Epithelial cell of esophagus (primary cell): ENCODE results near the gene CFAP45.

ENCODE experiments used
- DNase-seq: peaks from one replicate; pipeline ENCODE4 v3.0.0; 2010; ENCODE audit warnings: low read depth
- H3K4me3 ChIP-seq: 2 replicates; pipeline ENCODE4 v1.5.1; 2011; ENCODE audit warnings: mild to moderate bottlenecking, low read length, control low read depth
- TF ChIP-seq, protein P1 (sequence below): IDR thresholded peaks from 2 replicates; pipeline ENCODE4 v1.5.1; 2011; ENCODE audit warnings: low read depth, mild to moderate bottlenecking, low read length, control low read depth, inconsistent platforms; ENCODE audit not compliant: insufficient read depth; ENCODE audit errors: missing control alignments

The CFAP45 gene

DNA sequence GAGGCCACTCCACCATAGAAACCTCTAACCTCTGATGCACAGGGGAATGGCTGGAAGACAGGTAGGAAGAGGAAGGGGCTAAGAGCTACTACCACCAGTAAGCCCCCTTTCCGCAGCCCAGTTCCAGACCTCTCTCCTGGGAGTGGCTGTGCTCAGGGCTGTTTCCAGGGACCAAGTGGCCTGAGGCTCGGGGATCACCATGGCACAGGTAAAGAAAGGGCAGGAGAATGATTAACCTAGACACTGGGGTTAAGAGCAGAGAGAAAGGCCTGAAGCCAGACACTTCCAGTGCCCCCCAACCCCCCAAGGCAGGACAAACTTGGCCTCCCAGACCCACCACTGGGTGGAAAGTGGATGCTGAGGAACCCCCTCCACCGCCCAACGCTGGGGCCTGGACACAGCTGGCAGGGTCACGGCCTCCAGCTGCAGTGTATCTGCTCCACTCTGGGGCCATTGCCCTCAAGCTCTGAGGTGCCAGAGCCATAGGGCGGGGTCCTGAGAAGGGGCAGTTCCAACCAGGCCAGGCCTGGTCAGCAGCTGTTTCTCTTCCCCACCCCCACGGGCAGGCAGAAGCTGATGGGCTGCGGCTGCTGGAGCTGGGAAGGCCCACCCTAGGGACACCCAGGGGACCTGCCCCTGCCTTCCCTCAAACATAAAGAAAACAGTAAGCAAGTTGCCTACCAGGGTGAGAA lies 22.7 kb upstream of the CFAP45 start:
- no peak for DNase-seq
- H3K4me3 ChIP-seq: peak overlapping the region; percentile 96
- TF ChIP-seq, protein P1, sequence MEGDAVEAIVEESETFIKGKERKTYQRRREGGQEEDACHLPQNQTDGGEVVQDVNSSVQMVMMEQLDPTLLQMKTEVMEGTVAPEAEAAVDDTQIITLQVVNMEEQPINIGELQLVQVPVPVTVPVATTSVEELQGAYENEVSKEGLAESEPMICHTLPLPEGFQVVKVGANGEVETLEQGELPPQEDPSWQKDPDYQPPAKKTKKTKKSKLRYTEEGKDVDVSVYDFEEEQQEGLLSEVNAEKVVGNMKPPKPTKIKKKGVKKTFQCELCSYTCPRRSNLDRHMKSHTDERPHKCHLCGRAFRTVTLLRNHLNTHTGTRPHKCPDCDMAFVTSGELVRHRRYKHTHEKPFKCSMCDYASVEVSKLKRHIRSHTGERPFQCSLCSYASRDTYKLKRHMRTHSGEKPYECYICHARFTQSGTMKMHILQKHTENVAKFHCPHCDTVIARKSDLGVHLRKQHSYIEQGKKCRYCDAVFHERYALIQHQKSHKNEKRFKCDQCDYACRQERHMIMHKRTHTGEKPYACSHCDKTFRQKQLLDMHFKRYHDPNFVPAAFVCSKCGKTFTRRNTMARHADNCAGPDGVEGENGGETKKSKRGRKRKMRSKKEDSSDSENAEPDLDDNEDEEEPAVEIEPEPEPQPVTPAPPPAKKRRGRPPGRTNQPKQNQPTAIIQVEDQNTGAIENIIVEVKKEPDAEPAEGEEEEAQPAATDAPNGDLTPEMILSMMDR: no peak

DNA sequence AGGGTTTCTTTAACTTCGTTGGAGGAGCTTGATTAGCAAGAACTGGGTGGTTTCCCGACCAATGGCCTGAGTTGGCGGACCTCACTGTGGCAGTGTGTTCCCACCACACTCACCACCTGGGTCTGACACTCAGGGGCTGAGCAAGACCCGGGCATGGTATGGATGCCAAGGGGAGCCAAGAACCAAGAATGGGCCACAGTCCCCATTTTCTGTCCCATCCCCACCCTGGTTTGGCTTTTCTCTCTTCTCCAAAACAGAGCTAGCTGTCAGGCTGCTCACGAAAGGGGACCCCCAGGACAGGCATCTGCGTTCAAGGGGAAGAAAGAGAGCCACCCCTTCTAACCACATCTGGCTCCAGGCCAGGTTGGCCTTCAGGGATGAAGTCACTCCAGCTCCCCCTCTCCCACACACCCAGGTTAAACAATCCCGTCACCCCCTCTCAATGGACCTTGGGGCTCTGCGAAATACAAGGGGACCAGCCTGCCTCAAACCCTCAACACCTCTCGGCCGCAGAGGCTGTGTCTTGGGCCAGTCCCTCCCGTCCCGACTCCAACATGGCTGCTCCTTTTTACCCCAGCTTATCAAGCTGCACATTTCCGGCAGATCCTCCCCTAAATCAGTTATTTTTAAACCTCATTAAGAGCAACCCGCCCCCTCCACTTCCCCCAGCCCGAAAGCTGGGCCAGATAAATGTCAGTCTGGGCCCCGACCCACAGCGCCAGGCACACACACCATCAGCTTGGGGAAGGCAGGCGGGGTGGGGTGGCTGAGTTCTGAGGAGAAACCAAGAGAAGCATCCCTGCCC lies 21.9 kb upstream of the CFAP45 start:
- TF ChIP-seq, protein P1: no peak
- no peak for DNase-seq
- H3K4me3 ChIP-seq: peak overlapping the region; percentile 96

DNA sequence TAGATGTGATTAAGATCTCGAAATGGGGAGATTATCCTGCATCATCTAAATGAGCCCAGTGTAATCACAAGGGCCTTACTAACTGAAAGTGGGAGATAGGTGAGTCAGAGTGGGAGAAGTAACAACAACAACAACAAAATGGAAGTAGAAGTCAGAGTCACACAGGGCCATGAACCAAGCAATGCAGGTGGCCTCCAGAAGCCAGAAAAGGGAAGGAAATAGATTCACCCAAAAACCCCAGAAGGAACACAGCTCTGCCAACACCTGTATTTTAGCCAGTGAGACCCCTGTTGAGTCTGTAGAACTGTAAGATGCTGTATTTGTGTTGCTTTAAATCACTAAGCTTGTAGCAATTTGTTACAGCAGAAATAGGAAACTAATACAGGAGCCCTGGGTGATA lies 21.3 kb upstream of the CFAP45 start:
- peak; percentile 26 for DNase-seq
- H3K4me3 ChIP-seq: no peak overlapping the region

DNA sequence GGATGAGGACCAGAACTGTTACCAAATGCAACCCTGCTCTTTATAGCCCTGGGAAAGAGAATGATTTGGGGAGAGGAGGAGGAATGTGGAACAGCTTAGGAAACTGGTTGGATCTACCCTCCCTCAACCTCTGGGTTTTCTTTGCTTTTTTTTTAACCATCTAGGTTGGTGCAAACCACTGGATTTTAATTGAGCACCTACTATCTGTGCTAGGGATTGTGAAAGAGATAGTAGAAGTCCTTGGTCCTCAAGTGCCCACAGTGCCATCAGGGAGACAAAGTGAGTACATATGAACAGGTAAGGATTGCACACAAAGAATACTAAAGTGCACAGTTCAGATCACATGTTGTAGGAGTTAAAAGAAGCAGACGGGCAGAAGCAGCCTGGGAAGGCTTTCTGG lies 20.7 kb upstream of the CFAP45 start:
- TF ChIP-seq, protein P1: no peak
- no peak overlapping the region for H3K4me3 ChIP-seq
- no peak for DNase-seq

More for the DNA sequence above, 21.3 kb upstream of the CFAP45 start:
- TF ChIP-seq, protein P1: no peak

DNA sequence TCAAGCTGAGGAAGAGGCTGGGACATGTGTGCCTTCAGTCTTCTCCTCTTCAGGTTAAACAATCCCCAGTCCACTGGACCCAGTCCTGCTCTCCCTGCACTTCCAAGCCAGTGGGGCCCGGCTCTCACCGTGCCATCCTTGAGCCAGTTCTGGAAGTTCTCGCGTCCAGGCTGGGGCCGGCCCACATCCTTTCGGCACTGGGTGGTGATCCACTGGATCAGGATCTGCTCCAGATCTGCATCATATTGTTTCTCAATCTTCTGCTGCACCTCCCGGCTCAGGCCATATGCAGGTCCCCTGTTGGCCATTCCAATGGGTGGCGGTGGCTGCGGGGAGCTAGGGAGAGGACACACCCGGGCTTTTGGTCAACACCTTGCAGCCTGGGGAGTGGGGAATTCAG lies 20.2 kb upstream of the CFAP45 start:
- TF ChIP-seq, protein P1: no peak
- no peak overlapping the region for H3K4me3 ChIP-seq
- DNase-seq: no peak

DNA sequence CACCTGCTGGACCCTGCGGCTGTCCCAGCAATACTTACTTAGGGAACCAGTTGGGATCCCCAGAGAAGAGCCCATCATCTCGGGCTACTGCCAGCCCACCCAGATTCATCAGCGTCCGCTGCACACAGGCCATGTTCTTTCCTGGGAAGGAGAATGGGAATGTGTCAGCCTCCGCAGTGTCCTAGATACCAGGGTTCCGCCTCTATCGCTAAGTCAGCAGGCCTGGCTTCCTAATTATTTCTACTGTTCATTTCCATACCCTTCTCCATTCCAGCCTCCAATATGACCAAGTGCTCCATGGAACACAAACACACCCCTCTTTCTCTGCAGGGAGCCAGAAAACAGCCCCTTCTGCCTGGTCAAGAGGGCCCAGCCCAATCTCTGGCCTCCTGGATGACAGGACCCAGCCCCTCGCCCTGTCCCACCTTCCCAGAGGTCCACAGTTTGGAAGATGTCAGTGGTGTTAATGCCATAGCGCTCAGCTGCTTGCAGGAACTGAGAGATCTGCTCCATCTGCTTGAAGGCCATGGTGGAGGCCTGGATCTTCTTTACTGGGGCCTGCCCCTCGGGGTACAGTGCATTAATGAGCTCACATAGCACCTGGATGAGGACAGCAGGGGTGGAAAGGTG lies 19.4 kb upstream of the CFAP45 start:
- DNase-seq: no peak
- TF ChIP-seq, protein P1: no peak
- no peak overlapping the region for H3K4me3 ChIP-seq
